GM19467 (cell line): Measurements from ENCODE around the gene CDHR3.
A peak's percentile ranks its signal among the peaks of the same experiment; 100 is the strongest.

Source experiments
- ATAC-seq: cut with Tn5 transposase; IDR thresholded peaks from one replicate; pipeline ENCODE4 v1.9.1; 2021; ENCODE audit warnings: mild to moderate bottlenecking, moderate library complexity; ENCODE audit not compliant: unreplicated experiment

CDHR3 gene

DNA sequence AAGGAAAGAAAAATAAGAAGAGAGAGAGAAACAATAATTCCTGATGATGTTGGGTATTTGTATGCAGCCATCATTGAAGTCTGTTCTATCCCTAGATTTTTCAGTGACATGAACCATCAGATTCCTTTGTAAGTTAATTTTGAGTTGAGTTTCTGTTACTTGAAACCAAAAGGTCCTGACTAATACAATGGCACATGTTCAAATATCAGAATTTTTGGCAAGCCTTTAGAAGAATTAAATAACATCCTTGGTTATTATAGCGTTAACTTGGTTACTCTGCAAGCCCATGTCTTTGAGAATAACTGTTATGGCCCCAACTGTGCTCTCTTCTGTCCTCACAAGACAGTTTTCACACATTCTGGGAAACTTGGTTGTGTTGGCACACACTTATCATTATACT, 82.5 kb downstream of the CDHR3 start:
- no peak for ATAC-seq

DNA sequence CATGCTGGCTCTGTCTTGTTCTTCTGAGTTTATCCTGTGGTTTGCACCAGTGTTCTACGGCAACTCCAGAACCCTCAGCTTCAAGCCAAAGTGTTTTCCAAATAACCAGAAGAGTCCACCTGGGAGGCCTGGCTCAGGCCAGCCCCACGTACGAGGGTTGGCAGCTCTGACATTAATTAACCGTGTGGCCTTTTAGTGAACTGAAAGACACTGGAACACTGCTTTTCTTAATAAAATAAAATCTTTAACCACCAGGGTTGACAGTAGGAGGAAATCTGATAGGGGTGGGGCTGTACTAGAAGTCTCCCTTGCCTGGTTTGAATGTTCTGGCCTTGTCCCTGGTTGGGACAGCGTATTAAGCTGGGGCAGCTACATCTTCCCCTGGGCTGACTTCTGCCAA, 84.1 kb downstream of the CDHR3 start:
- ATAC-seq: no peak

DNA sequence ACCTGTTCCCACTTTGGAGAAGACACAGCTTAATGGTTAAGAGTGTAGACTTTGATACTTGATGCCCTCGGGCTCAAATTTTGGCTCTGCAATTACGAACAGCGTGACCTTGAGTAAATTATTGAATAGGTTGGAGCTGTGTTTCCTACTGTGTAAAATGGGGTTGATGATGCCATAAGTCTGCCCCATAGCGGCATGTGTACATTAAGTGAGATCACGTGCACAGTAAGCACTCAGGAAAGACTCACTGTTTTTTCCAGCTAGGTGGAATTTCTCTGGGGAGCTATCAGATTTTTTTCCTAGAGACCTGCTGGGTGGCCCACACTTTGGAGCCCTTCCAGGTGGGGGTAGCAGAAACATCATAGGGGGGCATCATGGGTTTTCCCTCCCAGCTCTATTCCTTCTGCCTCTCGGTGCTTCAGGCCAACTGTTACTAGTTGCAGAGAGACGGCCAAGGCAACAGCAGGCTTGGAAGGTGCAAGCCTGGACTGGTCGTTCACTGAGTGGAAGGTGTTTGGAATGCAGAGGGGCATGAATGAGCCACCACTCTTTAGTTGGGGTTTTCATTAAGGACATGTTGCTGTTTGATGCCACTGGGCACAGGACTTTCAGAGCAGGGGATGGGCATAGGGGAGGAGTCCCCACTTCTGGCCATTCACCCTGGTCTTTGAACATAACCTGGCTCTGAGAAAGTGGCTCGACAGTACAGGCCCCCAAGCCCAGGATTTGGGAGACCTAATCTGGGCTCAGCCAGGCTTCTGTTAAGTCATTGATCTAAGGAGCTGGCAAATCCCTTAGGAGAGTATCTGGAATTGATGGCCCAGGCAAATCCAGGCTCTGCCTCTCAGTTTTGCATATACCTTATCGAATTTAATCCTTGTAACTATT, 85.0 kb downstream of the CDHR3 start:
- no peak for ATAC-seq

DNA sequence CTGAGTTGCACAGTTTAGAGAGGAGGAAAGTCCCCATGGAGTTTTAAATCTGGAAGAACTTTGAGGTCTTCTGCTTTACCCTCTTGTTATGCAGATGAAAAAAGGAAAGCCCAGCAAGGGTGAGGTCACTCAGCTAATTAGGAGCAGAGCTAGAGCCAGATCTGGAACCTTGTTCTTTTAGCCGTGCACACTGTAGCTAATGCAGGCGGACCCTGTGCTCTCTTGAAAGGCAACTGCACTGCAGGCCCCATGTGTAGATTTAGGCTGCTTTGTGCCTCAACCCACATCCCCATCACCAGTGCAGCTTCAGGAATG, 85.6 kb downstream of the CDHR3 start:
- ATAC-seq: no peak

DNA sequence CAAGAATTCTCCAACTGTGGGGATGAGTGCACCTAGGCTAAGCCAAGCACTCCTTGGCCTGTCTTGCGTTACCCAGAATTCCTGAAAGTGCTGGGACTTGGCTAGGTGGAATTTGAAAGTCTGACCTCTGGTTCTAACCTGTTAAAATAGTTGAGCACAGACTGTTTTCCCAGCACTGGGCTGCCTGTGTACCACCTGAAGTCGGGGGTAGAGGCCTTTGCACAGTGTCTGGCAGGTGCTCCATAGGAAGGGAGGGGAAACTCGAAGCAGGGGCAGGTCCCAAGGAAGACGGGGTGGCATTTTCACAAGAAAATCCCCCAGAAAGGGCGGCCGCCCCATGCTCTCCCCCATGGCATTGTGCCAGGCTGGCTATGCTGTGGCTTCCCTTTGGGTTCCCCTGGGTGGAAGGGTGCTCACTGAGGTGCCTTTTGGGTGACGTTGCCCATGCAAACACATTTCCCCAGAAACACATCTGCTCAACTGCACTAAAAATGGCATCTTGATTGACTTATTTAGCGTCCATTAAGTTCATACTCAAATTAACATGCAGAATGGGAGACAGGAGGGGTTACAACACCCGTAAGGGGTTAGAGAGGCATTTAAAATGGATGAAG, 86.2 kb downstream of the CDHR3 start:
- no peak for ATAC-seq

DNA sequence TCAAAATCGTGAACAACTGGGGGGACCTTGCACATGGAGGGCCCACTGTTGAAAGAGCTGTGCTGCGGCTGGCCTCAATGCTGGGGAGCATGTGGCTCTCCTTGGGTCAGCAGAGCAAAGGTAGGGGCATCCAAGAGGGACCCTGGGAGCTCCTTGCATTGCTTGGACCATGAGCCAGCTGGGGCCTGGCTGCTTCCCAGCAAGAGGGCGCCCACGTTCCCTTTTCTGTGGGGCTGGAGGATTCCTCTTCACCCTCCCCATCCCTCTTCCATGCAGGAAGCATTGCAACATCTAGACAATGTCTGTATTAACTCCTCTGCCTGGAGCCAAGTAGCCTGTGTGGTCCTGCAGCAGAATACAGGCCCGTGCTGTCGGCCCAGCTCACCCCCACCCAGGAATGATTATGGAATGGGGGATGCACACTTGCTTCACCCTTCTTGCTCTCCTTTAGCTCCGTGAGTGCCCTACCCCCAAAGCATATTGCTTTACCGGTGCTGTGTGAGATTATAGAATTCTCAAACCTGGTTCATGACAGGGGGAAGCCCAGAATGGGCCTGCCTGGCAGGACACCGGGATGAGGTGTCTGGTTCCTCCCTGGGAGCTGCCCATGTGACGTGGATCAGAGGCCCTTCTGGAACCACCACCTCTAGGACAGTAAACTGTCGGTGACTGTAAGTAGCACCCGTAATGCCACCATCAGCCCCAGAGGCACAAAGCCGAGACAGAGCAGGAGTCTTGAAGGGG, 87.1 kb downstream of the CDHR3 start:
- ATAC-seq: no peak

DNA sequence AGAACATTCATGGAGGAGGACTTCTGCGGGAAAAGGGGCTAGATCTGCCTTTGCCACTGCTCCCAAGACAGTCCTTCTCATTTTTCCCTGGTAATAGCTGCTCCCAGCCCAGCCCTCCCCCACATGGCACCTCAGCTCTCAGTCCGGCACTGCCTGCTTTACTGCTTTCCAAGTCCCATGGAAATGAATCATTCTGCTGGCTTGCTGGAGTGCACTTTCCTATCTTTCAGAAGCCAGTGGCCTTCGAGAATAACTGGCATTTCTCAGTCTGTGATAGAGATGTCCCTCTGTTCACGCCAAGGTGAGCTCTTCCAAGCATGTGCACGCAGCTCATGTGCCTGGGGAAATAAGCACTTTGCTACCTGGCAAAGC, 87.7 kb downstream of the CDHR3 start:
- ATAC-seq: no peak

DNA sequence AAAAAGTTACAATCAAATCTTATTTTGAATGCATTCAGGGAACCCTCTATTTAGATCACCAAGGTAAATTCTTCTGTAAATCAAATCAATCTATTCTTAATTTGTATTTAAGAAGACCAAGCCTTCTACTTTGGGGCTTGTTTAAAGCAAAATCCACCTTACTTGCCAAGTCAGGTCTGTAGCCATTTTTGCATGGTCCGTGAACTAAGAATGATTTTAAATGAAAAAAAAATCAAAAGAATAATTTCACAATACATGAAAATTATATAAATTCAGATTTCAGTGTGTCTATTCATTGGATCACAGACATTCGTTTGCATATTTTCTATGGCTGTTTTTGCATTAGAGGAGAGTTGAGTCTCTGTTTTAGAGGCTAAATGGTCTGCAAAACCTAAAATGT, 89.6 kb downstream of the CDHR3 start:
- no peak for ATAC-seq

DNA sequence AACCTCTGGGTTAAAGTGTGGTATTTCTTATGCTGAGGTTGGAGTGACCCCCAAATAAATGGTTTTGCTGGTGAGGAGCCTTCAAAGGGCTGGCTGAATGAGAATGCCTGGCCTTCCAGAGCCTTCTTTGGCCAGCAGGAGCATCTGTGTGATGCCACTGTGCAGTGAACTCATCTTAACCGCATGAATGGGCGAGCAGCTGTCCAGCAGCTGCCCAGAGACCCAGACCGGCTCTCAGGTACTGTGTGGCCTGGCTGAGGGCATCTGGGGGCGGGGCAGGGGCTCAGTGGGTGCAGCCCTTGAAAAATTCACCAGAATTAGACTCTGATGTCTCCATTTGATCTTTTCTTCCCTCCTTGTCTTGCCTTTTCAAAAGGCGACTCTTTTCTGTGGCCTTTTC, 90.0 kb downstream of the CDHR3 start:
- ATAC-seq: no peak

DNA sequence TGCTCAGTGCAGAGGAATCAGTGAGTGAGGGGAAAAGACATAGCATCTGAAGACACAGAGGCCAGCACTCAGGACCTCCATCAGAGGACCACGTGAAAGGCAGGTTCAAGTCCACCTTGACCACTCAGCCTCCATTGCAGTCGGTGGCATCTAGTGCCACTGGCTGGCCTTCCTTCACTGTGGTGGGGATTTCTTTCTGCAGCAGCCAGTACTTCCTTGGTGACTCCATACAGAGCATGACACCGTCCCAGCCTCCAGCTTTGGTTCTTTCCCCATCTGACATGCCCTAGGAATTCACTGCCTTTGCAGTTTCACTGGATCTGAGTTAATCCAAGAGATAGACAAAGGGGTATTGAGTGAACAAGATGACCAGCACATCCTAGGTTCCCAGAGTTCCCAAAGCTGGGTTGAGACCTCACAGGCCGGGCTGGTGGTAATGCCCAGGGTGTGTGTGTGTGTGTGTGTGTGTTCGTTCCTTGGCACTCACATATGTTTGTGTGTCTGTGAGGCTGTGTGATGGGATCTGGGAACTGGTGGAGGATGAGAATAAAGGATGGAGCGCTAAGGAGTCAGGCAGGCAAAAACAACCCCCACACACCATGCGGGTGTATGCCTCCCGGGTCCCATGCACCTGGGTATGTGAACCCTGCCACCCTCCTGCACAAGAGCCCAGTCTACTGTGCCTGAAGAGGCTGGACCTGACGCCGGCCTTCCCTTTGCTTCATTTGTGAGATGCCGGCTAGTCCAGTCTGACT, 91.3 kb downstream of the CDHR3 start:
- ATAC-seq: no peak

DNA sequence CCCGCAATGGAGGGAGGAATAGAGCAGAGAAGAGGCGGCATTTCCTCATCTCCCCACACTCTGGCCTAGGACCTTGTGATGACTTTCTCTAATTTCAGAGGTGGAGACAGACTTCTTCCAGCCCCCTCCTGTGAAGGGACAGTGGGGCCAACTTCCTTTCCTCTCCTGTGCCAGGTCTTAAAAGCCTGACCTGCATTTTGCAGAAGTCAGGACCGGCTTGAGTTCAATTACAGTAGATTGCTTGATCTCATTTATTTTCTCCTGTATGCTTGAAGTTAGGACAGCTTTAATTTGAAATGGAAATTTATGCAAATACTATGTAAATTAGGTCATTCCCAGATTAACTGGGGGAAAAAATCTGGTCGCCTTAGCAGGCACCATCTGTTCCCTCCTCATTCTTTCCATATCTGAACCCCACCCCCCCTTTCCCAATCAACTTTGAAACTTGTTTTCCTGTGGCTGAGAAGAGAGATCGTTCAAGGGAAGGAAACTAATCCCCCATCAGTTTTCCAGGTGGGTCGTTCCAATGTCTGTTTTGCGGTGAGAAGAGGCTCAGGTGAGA, 92.0 kb downstream of the CDHR3 start:
- ATAC-seq: no peak

DNA sequence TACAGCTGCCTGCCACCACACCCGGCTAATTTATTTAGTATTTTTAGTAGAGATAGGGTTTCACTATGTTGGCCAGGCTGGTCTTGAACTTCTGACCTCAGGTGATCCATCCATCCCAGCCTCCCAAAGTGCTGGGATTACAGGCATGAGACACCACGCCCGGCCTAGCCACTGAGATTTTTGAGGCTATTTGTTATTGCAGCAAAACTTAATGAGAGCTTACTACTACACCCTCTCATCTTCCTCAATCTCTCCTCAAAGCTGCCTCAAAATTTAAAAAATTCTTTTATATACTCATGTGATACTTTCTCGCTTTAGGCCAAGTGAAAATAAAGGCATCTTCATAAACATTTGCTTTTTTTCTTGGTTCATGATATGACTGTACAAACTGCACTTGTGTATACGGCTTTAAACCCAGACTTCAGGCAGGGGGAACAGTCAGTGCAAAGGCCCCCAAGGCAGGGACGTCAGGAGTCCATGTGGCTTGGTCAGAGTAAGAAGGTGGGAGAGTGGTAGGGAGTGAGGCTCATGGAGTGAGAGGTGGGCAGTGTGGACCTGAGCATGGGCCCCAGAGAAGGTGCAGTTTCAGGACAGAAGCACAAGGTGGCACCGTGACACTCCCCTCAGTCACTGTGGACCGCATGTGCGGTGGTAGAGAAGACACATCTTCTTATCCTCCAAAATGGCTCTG, 93.6 kb downstream of the CDHR3 start:
- peak; percentile 38 for ATAC-seq

DNA sequence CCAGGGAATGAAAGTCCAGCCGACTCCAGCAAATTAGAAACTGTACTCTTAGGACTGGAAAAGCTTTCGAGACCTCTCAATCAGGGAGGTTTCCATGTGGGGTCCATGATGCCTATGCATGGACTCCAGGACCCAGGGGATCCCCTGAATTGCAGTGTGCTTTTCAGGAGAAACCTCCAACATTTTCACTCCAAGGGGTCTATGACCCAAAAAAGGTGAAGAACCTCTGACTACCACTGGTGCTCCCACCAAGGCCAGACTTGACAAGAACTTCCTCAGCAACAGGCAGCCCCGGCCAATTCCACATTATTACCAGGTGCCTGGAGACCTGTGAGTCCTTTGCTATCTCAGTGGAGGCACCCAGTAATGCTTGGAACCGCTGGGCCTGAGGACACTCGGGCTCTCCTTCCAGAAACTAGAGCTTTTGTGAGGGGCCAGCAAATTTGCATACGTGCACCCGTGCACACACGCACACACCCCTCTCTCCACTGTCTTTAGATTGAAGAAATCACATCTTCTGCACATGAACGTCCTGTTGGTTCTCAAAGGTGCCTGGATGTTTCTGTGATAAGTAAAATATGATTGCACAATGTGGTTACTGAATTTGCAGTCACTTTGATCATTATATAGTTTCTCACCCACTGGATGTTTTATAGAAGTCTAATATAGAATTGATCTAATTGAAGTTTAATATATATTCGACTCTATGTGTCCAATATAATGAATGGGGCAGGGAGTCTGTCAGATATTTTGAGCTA, 94.3 kb downstream of the CDHR3 start:
- no peak for ATAC-seq

DNA sequence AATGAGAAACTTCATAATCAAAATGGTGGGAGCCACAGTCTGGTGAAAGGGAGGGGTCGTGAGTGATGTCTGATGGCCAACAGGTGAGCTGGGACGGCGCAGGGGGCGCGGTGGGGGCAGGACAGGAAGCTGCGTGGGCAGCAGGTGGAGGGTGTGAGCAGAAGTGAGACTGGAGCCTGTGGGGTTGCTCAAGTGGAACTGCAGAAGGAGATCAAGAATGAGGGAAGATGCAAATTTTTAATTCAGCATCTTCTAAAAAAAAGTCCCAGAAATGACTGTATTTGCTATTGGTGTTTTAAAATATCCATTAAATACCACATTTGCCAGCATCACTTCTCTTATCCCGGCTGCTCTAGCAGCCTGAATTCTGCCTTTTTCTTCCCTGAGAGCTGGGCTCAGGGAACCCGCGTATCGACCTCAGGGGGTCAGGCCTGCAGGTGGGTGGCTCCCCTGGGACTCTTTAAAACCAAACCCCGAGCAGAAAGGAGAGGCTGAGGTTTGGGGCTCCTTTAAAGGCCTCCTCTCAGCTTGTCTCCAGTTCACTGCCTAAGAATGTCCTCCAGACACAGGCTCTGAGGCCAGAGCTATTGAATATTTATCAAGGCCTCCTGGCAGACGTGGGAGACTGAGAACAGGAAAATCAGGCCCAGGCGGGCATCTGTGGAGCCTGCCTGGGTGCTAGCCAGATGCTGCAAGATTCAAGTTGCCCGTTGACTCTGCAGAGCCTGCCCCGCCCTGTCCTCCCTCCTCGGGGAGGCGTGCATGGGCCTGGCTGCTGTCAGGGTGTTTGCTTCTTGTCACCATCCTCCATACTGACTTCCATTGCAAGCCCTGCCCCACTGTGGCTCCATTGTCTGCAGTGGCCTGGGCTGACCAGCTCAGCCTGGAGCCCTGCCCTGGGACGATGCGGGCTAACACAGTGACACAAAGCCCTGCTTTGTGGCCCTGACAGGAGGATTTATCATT, 95.2 kb downstream of the CDHR3 start:
- ATAC-seq: peak; percentile 53

DNA sequence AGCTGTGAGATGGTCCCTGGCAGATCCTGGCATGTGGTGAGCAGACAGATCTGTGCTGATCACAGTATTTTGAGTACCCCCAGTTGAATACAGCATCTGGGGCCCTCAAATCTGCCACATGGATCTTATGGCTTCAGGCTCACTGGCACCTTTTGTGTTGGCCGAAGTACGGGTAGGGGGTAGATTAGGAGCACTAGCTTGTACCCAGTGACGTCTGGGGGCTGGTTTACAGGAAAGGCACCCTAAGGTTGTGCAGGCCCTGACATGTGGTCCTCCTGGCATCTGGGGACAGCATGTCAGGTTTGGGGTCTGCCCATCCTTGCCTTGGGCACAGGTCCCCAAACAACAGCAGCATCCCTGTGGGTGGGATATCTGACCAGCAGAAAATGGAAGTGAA, 95.9 kb downstream of the CDHR3 start:
- no peak for ATAC-seq

DNA sequence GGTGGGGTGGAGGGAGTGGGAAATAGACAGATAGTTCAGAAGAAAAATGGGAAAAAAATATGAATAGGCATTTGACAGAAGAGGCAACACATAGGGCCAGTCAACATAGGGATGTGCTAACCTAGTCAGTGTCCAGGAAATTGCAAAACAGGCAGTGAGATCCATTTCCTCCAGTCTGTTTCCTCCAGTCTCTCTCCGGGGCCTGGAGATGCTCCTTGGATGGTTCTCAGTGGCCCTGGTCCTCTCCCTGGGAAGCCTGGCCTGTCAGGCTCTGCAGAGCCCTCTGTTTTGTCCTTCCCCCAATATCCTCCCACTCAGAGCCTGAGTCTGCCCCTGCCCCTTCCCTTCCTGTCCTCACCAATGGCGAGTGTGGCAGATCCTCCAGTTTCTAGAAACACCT, 96.5 kb downstream of the CDHR3 start:
- ATAC-seq: no peak

DNA sequence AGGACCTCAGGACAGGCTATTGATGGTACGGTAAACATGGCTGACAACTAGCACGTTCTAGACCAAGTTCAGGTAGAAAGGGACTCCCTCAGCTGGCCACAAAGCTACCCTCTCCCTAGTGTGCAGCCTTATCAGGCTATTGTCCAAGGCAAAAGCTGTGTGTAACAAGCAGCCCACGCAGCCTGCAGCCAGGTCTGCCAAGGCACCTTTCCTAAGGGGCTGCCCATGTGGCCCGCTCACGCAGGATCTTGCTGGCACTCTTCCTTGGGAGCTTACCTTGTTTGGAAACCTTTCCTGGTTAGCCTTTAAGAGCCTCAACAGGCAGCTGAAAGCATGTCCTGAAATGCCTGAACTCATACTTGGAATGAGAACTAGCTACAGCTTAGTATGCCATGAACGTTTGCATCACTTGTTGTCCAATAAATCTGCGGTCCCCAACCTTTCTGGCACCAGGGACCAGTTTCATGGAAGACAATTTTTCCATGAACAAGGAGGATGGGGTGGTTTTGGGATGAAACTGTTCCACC, 97.4 kb downstream of the CDHR3 start:
- ATAC-seq: no peak

DNA sequence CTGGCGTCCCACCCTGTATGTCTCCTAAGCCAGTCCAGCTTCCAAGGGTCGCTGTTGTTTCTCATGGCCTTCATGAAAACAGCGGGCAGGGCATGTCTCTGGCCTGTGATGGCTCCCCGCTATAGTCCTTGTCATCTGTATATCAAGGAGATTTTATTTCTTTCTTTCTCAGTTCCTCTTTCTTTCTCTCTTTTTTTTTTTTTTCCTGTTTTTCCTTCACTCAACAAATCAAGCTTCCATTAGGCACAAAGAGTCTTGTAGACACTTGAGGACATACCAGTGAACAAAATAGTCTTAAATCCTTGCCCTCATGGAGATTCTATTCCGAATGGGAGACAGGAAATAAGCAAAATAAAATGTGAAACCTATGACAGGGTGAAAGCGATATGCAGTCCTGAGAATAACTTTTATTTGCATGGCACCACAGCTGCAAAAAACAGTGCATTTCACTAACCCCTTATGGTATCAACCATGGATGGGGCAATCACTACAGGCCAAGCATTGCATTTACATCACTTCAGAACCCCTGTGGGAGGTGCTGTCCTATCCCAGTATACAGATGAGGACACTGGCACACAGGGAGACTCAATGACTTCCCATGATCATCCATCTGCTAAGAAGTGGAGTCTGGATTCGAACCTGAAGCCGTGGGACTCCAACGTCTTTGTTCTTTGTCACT, 98.4 kb downstream of the CDHR3 start:
- ATAC-seq: peak; percentile 31
